GM19238 (cell line): ENCODE data around the gene PPP2R2D.
A peak's percentile ranks its signal among the peaks of the same experiment; 100 is the strongest.

Experiments used
- DNase-seq: peaks from one replicate; pipeline ENCODE4 v3.0.0; 2011; ENCODE audit warnings: low spot score; ENCODE audit not compliant: insufficient read length

The PPP2R2D gene

GRCh38 chr10:131888186-131888604 is 12.6 kb upstream of the PPP2R2D start:
- DNase-seq = no peak

GRCh38 chr10:131889755-131890154 is 11.1 kb upstream of the PPP2R2D start:
- DNase-seq = no peak

GRCh38 chr10:131890276-131891195 is 10.3 kb upstream of the PPP2R2D start:
- no peak for DNase-seq

- DNase-seq = no peak
Measured at GRCh38 chr10:131891196-131891928, 9.4 kb upstream of the PPP2R2D start.

GRCh38 chr10:131891929-131892805 is 8.6 kb upstream of the PPP2R2D start:
- DNase-seq = no peak

GRCh38 chr10:131892806-131893675 is 7.8 kb upstream of the PPP2R2D start:
- DNase-seq = no peak

- DNase-seq = no peak
Measured at GRCh38 chr10:131895116-131895515, 5.7 kb upstream of the PPP2R2D start.

GRCh38 chr10:131896403-131896802 is 4.4 kb upstream of the PPP2R2D start:
- DNase-seq = no peak

GRCh38 chr10:131897297-131897899 is 3.4 kb upstream of the PPP2R2D start:
- DNase-seq = no peak

GRCh38 chr10:131898061-131898460 is 2.7 kb upstream of the PPP2R2D start:
- no peak for DNase-seq

- no peak for DNase-seq
Measured at GRCh38 chr10:131898713-131899112, 2.1 kb upstream of the PPP2R2D start.

- no peak for DNase-seq
Measured at GRCh38 chr10:131899116-131899690, 1.6 kb upstream of the PPP2R2D start.

- no peak for DNase-seq
Measured at GRCh38 chr10:131899695-131900349, 986 bp upstream of the PPP2R2D start.

GRCh38 chr10:131901181-131901829 is 497 bp downstream of the PPP2R2D start:
- DNase-seq = peak; percentile 51

- no peak for DNase-seq
Measured at GRCh38 chr10:131902211-131902610, 1.4 kb downstream of the PPP2R2D start.

GRCh38 chr10:131902691-131903090 is 1.9 kb downstream of the PPP2R2D start:
- no peak for DNase-seq

GRCh38 chr10:131905267-131905571 is 4.4 kb downstream of the PPP2R2D start:
- no peak for DNase-seq

GRCh38 chr10:131905603-131906268 is 4.9 kb downstream of the PPP2R2D start:
- no peak for DNase-seq
